Measurements from ENCODE around the gene DDX6.

DDX6 gene

DNA sequence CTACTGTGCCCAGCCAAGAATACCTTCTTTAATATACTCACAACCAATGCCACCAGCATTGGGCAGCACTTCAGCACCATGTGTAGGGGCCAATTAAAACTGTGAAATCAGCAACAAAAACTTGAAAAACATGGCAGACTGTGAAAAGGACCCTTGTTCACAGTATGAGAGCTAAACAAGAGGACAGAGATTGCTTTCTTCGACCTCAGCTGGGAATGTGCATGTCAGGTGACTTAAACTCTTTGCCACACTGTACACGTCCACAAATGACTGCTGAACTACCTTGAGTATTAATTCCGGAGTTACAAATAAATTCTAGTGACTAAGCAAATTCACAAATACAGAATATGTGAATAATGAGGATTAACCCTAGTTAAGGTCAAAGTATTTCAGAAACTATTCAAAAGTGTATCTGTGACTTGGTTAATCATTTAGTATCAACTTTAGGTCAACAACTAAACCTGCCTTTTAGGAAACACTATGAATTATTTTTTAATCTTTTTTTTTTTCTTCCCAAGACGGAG lies 33.0 kb downstream of the DDX6 start:
- Histone ChIP-seq H3K9ac (ENCODE audit: low read length) (no peak overlapping the region), H3K4me2 (ENCODE audit: low read length) (no peak overlapping the region), H3K79me2 (ENCODE audit: insufficient read depth, low read length) (no peaks in the 10 kb centered on the region), H3K36me3 (ENCODE audit: insufficient read depth, low read length) (peaks cover 96% of the 10 kb centered on the region), H3K4me1 (ENCODE audit: insufficient read depth, low read length, severe bottlenecking) (no peaks in the 10 kb centered on the region), H3K4me3 (ENCODE audit: low read depth, low read length, poor library complexity, severe bottlenecking) (no peak overlapping the region), H3K9me3 (ENCODE audit: low read length) (no peaks in the 10 kb centered on the region), H4K20me1 (ENCODE audit: insufficient read depth, low read length) (no peaks in the 10 kb centered on the region), H3K27ac (ENCODE audit: low read depth, low read length, poor library complexity, severe bottlenecking) (no peak overlapping the region), H3K27me3 (ENCODE audit: insufficient read depth, low read length) (no peaks in the 10 kb centered on the region), H3K9me2 (ENCODE audit: low read depth, low read length) (no peaks in the 10 kb centered on the region), H2AFZ (ENCODE audit: low read length) (no peak overlapping the region), H3F3A (ENCODE audit: insufficient read depth, low read length) (no peaks in the 10 kb centered on the region)
- TF ChIP-seq, protein P1, sequence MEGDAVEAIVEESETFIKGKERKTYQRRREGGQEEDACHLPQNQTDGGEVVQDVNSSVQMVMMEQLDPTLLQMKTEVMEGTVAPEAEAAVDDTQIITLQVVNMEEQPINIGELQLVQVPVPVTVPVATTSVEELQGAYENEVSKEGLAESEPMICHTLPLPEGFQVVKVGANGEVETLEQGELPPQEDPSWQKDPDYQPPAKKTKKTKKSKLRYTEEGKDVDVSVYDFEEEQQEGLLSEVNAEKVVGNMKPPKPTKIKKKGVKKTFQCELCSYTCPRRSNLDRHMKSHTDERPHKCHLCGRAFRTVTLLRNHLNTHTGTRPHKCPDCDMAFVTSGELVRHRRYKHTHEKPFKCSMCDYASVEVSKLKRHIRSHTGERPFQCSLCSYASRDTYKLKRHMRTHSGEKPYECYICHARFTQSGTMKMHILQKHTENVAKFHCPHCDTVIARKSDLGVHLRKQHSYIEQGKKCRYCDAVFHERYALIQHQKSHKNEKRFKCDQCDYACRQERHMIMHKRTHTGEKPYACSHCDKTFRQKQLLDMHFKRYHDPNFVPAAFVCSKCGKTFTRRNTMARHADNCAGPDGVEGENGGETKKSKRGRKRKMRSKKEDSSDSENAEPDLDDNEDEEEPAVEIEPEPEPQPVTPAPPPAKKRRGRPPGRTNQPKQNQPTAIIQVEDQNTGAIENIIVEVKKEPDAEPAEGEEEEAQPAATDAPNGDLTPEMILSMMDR (IDR thresholded peaks at IDR 0.05; ENCODE audit: low read length): no peak
- no peak for TF ChIP-seq EZH2 (IDR thresholded peaks at IDR 0.05; ENCODE audit: borderline replicate concordance, low read length)

DNA sequence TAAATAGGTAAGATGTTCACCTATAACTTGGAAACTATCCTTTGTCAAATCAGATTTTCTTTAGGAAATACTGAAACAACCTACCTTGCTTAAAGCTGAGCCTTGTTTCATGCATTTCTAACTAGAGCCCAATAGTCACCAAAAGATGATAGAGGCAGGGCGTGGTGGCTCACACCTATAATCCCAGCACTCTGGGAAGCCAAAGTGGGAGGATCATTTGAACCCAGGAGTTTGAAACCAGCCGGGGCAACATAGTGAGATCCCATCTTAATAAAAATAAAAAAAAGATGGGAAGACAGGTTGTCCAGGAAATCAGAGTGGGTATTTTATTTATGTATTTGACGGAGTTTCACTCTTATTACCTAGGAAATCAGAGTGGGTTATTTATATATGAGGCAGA lies 38.3 kb downstream of the DDX6 start:
- H3K27me3 ChIP-seq (ENCODE audit: insufficient read depth, low read length): no peaks in the 10 kb centered on the region
- H4K20me1 ChIP-seq (ENCODE audit: insufficient read depth, low read length): no peaks in the 10 kb centered on the region
- H3K36me3 ChIP-seq (ENCODE audit: insufficient read depth, low read length): peaks cover 88% of the 10 kb centered on the region

DNA sequence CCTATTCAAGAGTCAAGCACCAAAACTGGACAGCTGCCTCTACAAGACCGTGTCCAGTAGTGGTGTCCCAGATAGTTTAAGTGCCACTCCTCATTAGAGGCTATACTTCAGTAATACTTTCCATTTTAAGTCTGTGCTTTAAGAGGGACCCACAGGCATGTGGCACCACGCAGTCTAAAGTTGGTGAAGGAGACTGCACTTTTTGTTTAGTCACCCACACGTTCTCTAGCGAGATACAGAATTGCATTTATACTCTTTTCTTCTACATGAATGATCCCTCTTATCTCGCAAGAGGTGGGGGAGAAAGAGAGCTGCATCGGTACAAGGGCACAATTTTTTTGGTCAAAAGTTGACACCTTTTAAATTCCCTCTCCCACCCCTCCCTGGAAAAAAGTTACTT lies 41.5 kb downstream of the DDX6 start:
- H3F3A ChIP-seq (ENCODE audit: insufficient read depth, low read length): 0 out of 2 replicates have a peak, but pooled peaks cover 3% of the 10 kb centered on the region
- no peaks in the 10 kb centered on the region for H4K20me1 ChIP-seq (ENCODE audit: insufficient read depth, low read length)
- no peaks in the 10 kb centered on the region for H3K79me2 ChIP-seq (ENCODE audit: insufficient read depth, low read length)
- H2AFZ ChIP-seq (ENCODE audit: low read length): no peak overlapping the region
- H3K4me2 ChIP-seq (ENCODE audit: low read length): no peak overlapping the region
- no peak overlapping the region for H3K4me3 ChIP-seq (ENCODE audit: low read depth, low read length, poor library complexity, severe bottlenecking)
- no peaks in the 10 kb centered on the region for H3K9me3 ChIP-seq (ENCODE audit: low read length)
- H3K27me3 ChIP-seq (ENCODE audit: insufficient read depth, low read length): no peaks in the 10 kb centered on the region
- no peak overlapping the region for H3K27ac ChIP-seq (ENCODE audit: low read depth, low read length, poor library complexity, severe bottlenecking)
- H3K4me1 ChIP-seq (ENCODE audit: insufficient read depth, low read length, severe bottlenecking): no peaks in the 10 kb centered on the region
- no peak overlapping the region for H3K9ac ChIP-seq (ENCODE audit: low read length)
- H3K9me2 ChIP-seq (ENCODE audit: low read depth, low read length): no peaks in the 10 kb centered on the region
- no peak for TF ChIP-seq EZH2 (IDR thresholded peaks at IDR 0.05; ENCODE audit: borderline replicate concordance, low read length)
- TF ChIP-seq, protein P1 (IDR thresholded peaks at IDR 0.05; ENCODE audit: low read length): no peak
- H3K36me3 ChIP-seq (ENCODE audit: insufficient read depth, low read length): peaks cover 58% of the 10 kb centered on the region

More for the DNA sequence above, 38.3 kb downstream of the DDX6 start:
- Histone ChIP-seq H3K9me2 (ENCODE audit: low read depth, low read length) (no peaks in the 10 kb centered on the region), H2AFZ (ENCODE audit: low read length) (no peak overlapping the region), H3K4me2 (ENCODE audit: low read length) (no peak overlapping the region), H3K4me1 (ENCODE audit: insufficient read depth, low read length, severe bottlenecking) (no peaks in the 10 kb centered on the region), H3K79me2 (ENCODE audit: insufficient read depth, low read length) (no peaks in the 10 kb centered on the region), H3K4me3 (ENCODE audit: low read depth, low read length, poor library complexity, severe bottlenecking) (no peak overlapping the region), H3F3A (ENCODE audit: insufficient read depth, low read length) (0 out of 2 replicates have a peak, but pooled peaks cover 3% of the 10 kb centered on the region), H3K27ac (ENCODE audit: low read depth, low read length, poor library complexity, severe bottlenecking) (no peak overlapping the region), H3K9me3 (ENCODE audit: low read length) (no peaks in the 10 kb centered on the region), H3K9ac (ENCODE audit: low read length) (no peak overlapping the region)
- TF ChIP-seq EZH2 (IDR thresholded peaks at IDR 0.05; ENCODE audit: borderline replicate concordance, low read length): no peak
- TF ChIP-seq, protein P1 (IDR thresholded peaks at IDR 0.05; ENCODE audit: low read length): no peak

Measured in OCI-LY1 (cell line).